KMS-11 (cell line): ENCODE results near the gene YEATS4.
A peak's percentile ranks its signal among the peaks of the same experiment; 100 is the strongest.

ENCODE experiments used
- H2AFZ ChIP-seq: fragments of 200-600 bp; sonication (generic); 2 replicates; pipeline ENCODE4 v1.6.1; 2016; ENCODE audit warnings: antibody characterized with exemption, mixed run types, low read depth
- H3K27ac ChIP-seq: fragments of 200-600 bp; sonication (generic); 2 replicates; pipeline ENCODE4 v1.6.1; 2016; ENCODE audit warnings: mild to moderate bottlenecking, mixed run types
- H3K27me3 ChIP-seq: fragments of 200-600 bp; sonication (generic); 2 replicates; pipeline ENCODE4 v1.6.1; 2017; ENCODE audit warnings: mild to moderate bottlenecking, low read depth, mixed run types, moderate library complexity; ENCODE audit not compliant: insufficient read depth
- H3K36me3 ChIP-seq: fragments of 200-600 bp; sonication (generic); 2 replicates; pipeline ENCODE4 v1.6.1; 2017; ENCODE audit warnings: mild to moderate bottlenecking, mixed run types; ENCODE audit not compliant: insufficient read depth
- H3K4me1 ChIP-seq: fragments of 200-600 bp; sonication (generic); 2 replicates; pipeline ENCODE4 v1.6.1; 2016; ENCODE audit warnings: mild to moderate bottlenecking, low read depth, mixed run types; ENCODE audit not compliant: poor library complexity, severe bottlenecking
- H3K4me2 ChIP-seq: fragments of 200-600 bp; sonication (generic); 2 replicates; pipeline ENCODE4 v1.7.0; 2016; ENCODE audit warnings: mild to moderate bottlenecking, mixed run types
- H3K4me3 ChIP-seq: fragments of 200-600 bp; sonication (generic); IDR thresholded peaks from 2 replicates; pipeline ENCODE4 v1.6.1; 2017; ENCODE audit warnings: low read depth, low read length, mixed read lengths; ENCODE audit not compliant: insufficient read depth
- H3K79me2 ChIP-seq: fragments of 200-600 bp; sonication (generic); 2 replicates; pipeline ENCODE4 v1.6.1; 2016; ENCODE audit warnings: low read depth, mixed run types; ENCODE audit not compliant: insufficient read depth
- H3K9ac ChIP-seq: fragments of 200-600 bp; sonication (generic); 2 replicates; pipeline ENCODE4 v1.6.1; 2016; ENCODE audit warnings: mild to moderate bottlenecking, mixed run types
- H4K20me1 ChIP-seq: fragments of 200-600 bp; sonication (generic); 2 replicates; pipeline ENCODE4 v1.6.1; 2016; ENCODE audit warnings: mild to moderate bottlenecking, mixed run types; ENCODE audit not compliant: insufficient read depth
- CTCF ChIP-seq: fragments of 200-600 bp; sonication (generic); conservative IDR thresholded peaks from 2 replicates; pipeline ENCODE4 v1.6.1; 2017; ENCODE audit warnings: low read depth, mild to moderate bottlenecking, antibody characterized with exemption, low read length, moderate library complexity, mixed read lengths

Gene YEATS4

DNA sequence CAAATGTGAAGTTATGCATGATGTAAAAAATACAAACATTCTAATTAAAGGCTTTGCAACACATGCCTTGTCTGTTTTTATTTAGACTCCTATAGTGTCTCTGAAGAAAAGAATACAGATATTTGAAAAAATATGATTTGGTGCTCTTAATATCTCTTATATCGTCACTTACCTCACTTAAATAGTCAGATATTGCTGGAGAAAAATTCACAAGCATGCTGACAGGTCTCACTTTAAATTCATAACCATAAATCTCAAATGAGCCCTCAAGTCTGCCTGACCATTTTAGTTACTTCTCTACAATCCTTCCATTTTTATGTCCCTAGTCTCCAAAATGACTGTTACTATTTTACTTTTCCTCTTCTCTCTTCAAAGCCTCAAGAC is 5.4 kb upstream of the YEATS4 start:
- Histone ChIP-seq H3K27me3 (no peaks in the 10 kb centered on the region), H3K9ac (no peak overlapping the region), H3K4me1 (peaks cover 20% of the 10 kb centered on the region), H2AFZ (no peak overlapping the region), H3K79me2 (no peaks in the 10 kb centered on the region), H3K4me2 (no peak overlapping the region), H3K4me3 (no peak overlapping the region), H3K27ac (no peak overlapping the region), H3K36me3 (no peaks in the 10 kb centered on the region), H4K20me1 (no peaks in the 10 kb centered on the region)
- no peak for TF ChIP-seq CTCF

DNA sequence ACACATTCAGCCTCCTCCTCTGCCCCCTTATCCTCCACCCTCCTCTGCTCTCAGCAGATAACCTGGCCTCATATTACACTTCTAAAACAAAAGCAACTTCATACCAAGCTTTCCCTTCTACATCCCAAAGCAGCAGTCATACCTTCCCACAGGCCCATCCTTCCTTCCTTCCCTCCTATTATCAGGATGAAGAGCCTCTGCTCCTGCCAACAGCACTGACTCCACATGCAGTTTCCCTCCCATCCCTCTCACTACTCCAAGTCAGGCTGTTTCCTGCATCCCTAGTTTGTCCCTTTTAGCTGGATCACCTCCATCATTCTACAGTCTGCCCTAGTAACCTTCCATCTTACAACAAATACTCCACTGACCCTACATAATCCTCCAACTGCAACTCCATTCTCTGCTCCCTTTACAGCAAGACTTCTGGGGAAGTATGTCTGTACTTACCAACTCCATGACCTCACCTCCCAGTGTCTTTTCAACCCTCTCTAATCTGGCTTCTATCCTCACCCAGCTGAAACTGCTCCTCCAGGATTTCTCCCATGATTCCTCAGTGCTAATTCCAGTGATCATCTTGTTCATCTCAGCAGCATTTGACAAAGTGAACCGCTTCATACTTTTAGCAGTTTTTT is 4.9 kb upstream of the YEATS4 start:
- no peak overlapping the region for H3K4me2 ChIP-seq
- H3K27me3 ChIP-seq: no peaks in the 10 kb centered on the region
- no peaks in the 10 kb centered on the region for H4K20me1 ChIP-seq
- no peak overlapping the region for H3K27ac ChIP-seq
- no peak for TF ChIP-seq CTCF
- no peak overlapping the region for H2AFZ ChIP-seq
- H3K4me3 ChIP-seq: no peak overlapping the region
- H3K9ac ChIP-seq: no peak overlapping the region
- H3K4me1 ChIP-seq: peaks cover 23% of the 10 kb centered on the region
- H3K36me3 ChIP-seq: no peaks in the 10 kb centered on the region
- no peaks in the 10 kb centered on the region for H3K79me2 ChIP-seq

DNA sequence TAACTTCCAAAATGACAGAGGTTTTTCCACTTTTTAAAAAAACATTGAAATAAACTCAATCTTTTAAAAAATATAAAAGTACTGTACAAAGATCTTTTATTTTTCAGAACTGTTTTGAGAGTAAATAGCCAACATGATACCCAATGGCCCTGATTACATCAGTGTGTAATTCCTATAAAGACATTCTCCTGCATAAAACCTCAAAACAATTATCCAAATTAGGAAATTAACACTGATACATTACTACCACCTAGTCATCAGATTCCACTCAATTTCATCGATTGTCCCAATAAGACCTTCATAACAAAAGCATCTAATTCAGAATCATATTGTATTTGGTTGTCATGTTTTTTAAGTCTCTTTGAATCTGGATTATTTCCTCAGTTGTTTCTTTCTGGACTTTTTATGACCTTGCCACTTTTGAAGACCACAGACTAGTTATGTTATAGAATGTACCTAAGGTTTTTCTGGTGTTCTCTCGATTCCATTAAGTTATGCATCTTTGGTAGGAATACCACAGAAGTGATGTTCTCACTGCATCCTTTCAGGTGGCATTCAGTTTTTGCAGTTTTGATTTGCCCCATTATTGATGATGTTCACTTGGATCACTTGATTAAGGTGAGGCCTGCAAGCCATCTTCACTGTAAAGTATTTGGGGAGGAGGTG is 4.0 kb upstream of the YEATS4 start:
- Histone ChIP-seq H3K36me3 (no peaks in the 10 kb centered on the region), H3K79me2 (peaks cover 2% of the 10 kb centered on the region), H3K27me3 (no peaks in the 10 kb centered on the region), H3K27ac (no peak overlapping the region), H3K9ac (no peak overlapping the region), H3K4me1 (peaks cover 24% of the 10 kb centered on the region), H3K4me2 (no peak overlapping the region), H3K4me3 (no peak overlapping the region), H2AFZ (no peak overlapping the region), H4K20me1 (no peaks in the 10 kb centered on the region)
- TF ChIP-seq CTCF: no peak

- H3K27me3 ChIP-seq: no peaks in the 10 kb centered on the region
- H3K4me1 ChIP-seq: peaks cover 46% of the 10 kb centered on the region
- TF ChIP-seq CTCF: no peak
- peak overlapping the region; percentile 98 for H3K27ac ChIP-seq
- H2AFZ ChIP-seq: peak overlapping the region; percentile 97
- no peaks in the 10 kb centered on the region for H4K20me1 ChIP-seq
- peak overlapping the region; percentile 76 for H3K4me2 ChIP-seq
- H3K36me3 ChIP-seq: 0 out of 2 replicates have a peak, but pooled peaks cover 6% of the 10 kb centered on the region
- peak overlapping the region; percentile 98 for H3K9ac ChIP-seq
- peak overlapping the region; percentile 58 for H3K4me3 ChIP-seq
- peaks cover 34% of the 10 kb centered on the region for H3K79me2 ChIP-seq
Observed at GRCh38 chr12:69360348-69360672, 767 bp downstream of the YEATS4 start.
